Effector memory CD8-positive, alpha-beta T cell (primary cell): ENCODE measurements around the gene CLCN1.

Experiments used
- ATAC-seq: fragments of 150-1000 bp; cut with Tn5 transposase; replicated peaks from 2 replicates; pipeline ENCODE4 v1.10.0; 2021; ENCODE audit warnings: mild to moderate bottlenecking, moderate library complexity
- DNase-seq, 3 experiments: peaks; one replicate each; pipeline ENCODE4 v3.0.0; 2021
- H3K27ac Mint-ChIP-seq, 2 donors: one replicate each; pipeline ENCODE4 v1.8.0; 2022; ENCODE audit warnings: mild to moderate bottlenecking in 2 of 2, mixed read lengths in 2 of 2, moderate library complexity in 2 of 2
- H3K27me3 Mint-ChIP-seq, 2 donors: one replicate each; pipeline ENCODE4 v1.8.0; 2022; ENCODE audit warnings: mixed read lengths in 2 of 2
- H3K36me3 Mint-ChIP-seq: one replicate; pipeline ENCODE4 v1.8.0; 2022; ENCODE audit warnings: mild to moderate bottlenecking, moderate library complexity, mixed read lengths; ENCODE audit not compliant: insufficient read depth
- H3K4me1 Mint-ChIP-seq, 2 donors: one replicate each; pipeline ENCODE4 v1.8.0; 2022; ENCODE audit warnings: low read depth in 2 of 2, mixed read lengths in 2 of 2
- H3K4me3 Mint-ChIP-seq, 2 donors: one replicate each; pipeline ENCODE4 v1.8.0; 2022; ENCODE audit warnings: mild to moderate bottlenecking in 2 of 2, mixed read lengths in 2 of 2, moderate library complexity in 2 of 2
- H3K9me3 Mint-ChIP-seq, 2 donors: one replicate each; pipeline ENCODE4 v1.8.0; 2022; ENCODE audit warnings: mixed read lengths in 2 of 2

Gene CLCN1

GRCh38 chr7:143382791-143383641 lies 67.1 kb downstream of the CLCN1 start:
- peaks cover 27 to 28% of the 10 kb centered on the region in 2 donors for H3K4me1 Mint-ChIP-seq

GRCh38 chr7:143383642-143383957 lies 67.7 kb downstream of the CLCN1 start:
- Mint-ChIP-seq H3K9me3 (no peaks in the 10 kb centered on the region), H3K4me1 (peaks cover 21 to 22% of the 10 kb centered on the region in 2 donors), H3K27ac (no peak overlapping the region), H3K27me3 (no peaks in the 10 kb centered on the region), H3K4me3 (no peak overlapping the region), H3K36me3 (peaks cover 19% of the 10 kb centered on the region)
- DNase-seq (no peak), ATAC-seq (no peak)

More at GRCh38 chr7:143382791-143383641, 67.1 kb downstream of the CLCN1 start:
- Mint-ChIP-seq H3K4me3 (no peak overlapping the region), H3K36me3 (peaks cover 17% of the 10 kb centered on the region), H3K27me3 (no peaks in the 10 kb centered on the region), H3K9me3 (no peaks in the 10 kb centered on the region), H3K27ac (peak overlapping the region; percentile 29 to 66)
- DNase-seq (no peak), ATAC-seq (no peak)

GRCh38 chr7:143384148-143384547 lies 68.2 kb downstream of the CLCN1 start:
- no peaks in the 10 kb centered on the region for H3K9me3 Mint-ChIP-seq
- peaks cover 17 to 18% of the 10 kb centered on the region in 2 donors for H3K4me1 Mint-ChIP-seq
- no peak overlapping the region for H3K27ac Mint-ChIP-seq
- H3K27me3 Mint-ChIP-seq = no peaks in the 10 kb centered on the region
- ATAC-seq (no peak), DNase-seq (no peak)
- peaks cover 19% of the 10 kb centered on the region for H3K36me3 Mint-ChIP-seq
- H3K4me3 Mint-ChIP-seq = no peak overlapping the region

- DNase-seq = no peak
- ATAC-seq = no peak
- peaks cover 11 to 15% of the 10 kb centered on the region in 2 donors for H3K4me1 Mint-ChIP-seq
- H3K27me3 Mint-ChIP-seq = no peaks in the 10 kb centered on the region
- H3K36me3 Mint-ChIP-seq = peaks cover 16% of the 10 kb centered on the region
- no peaks in the 10 kb centered on the region for H3K9me3 Mint-ChIP-seq
- no peak overlapping the region for H3K4me3 Mint-ChIP-seq
- H3K27ac Mint-ChIP-seq = no peak overlapping the region
These were observed 69.0 kb downstream of the CLCN1 start for GRCh38 chr7:143384661-143385631.

- H3K9me3 Mint-ChIP-seq = no peaks in the 10 kb centered on the region
- ATAC-seq (peak; percentile 72), DNase-seq (peak; percentile 43 to 48 (median 43))
- peaks cover 23% of the 10 kb centered on the region for H3K36me3 Mint-ChIP-seq
- H3K4me3 Mint-ChIP-seq = no peak overlapping the region
- H3K27me3 Mint-ChIP-seq = no peaks in the 10 kb centered on the region
- H3K4me1 Mint-ChIP-seq = peaks cover 11 to 15% of the 10 kb centered on the region in 2 donors
- no peak overlapping the region for H3K27ac Mint-ChIP-seq
These were observed 70.2 kb downstream of the CLCN1 start for GRCh38 chr7:143385891-143386781.

- no peak overlapping the region for H3K4me3 Mint-ChIP-seq
- H3K4me1 Mint-ChIP-seq = peaks cover 10 to 15% of the 10 kb centered on the region in 2 donors
- H3K27ac Mint-ChIP-seq = no peak overlapping the region
- H3K9me3 Mint-ChIP-seq = no peaks in the 10 kb centered on the region
- no peak for ATAC-seq
- peaks cover 27% of the 10 kb centered on the region for H3K36me3 Mint-ChIP-seq
- no peak for DNase-seq
- H3K27me3 Mint-ChIP-seq = no peaks in the 10 kb centered on the region
These were observed 71.5 kb downstream of the CLCN1 start for GRCh38 chr7:143387156-143387975.

- H3K27ac Mint-ChIP-seq = no peak overlapping the region
- H3K27me3 Mint-ChIP-seq = no peaks in the 10 kb centered on the region
- DNase-seq (no peak), ATAC-seq (no peak)
- H3K36me3 Mint-ChIP-seq = peaks cover 27% of the 10 kb centered on the region
- no peak overlapping the region for H3K4me3 Mint-ChIP-seq
- H3K4me1 Mint-ChIP-seq = peaks cover 8 to 10% of the 10 kb centered on the region in 2 donors
- H3K9me3 Mint-ChIP-seq = no peaks in the 10 kb centered on the region
These were observed 72.1 kb downstream of the CLCN1 start for GRCh38 chr7:143388051-143388450.

- no peak for DNase-seq
- Mint-ChIP-seq H3K36me3 (peaks cover 27% of the 10 kb centered on the region), H3K27me3 (no peaks in the 10 kb centered on the region), H3K4me1 (peaks cover 8 to 9% of the 10 kb centered on the region in 2 donors), H3K9me3 (no peaks in the 10 kb centered on the region), H3K4me3 (no peak overlapping the region), H3K27ac (no peak overlapping the region)
- no peak for ATAC-seq
These were observed 72.7 kb downstream of the CLCN1 start for GRCh38 chr7:143388491-143389101.

GRCh38 chr7:143389316-143390103 lies 73.6 kb downstream of the CLCN1 start:
- Mint-ChIP-seq H3K4me3 (no peak overlapping the region), H3K36me3 (peaks cover 27% of the 10 kb centered on the region), H3K27ac (peak overlapping the region; percentile 11 to 19), H3K4me1 (peaks cover 12% of the 10 kb centered on the region in 2 donors), H3K9me3 (no peaks in the 10 kb centered on the region), H3K27me3 (no peaks in the 10 kb centered on the region)
- DNase-seq (no peak), ATAC-seq (no peak)

- ATAC-seq (no peak), DNase-seq (no peak)
- Mint-ChIP-seq H3K27me3 (no peaks in the 10 kb centered on the region), H3K27ac (peak overlapping the region; percentile 11 to 19), H3K4me1 (peaks cover 16 to 17% of the 10 kb centered on the region in 2 donors), H3K36me3 (peaks cover 27% of the 10 kb centered on the region), H3K9me3 (no peaks in the 10 kb centered on the region), H3K4me3 (no peak overlapping the region)
These were observed 74.3 kb downstream of the CLCN1 start for GRCh38 chr7:143390104-143390772.

- no peaks in the 10 kb centered on the region for H3K27me3 Mint-ChIP-seq
- no peak overlapping the region for H3K4me3 Mint-ChIP-seq
- H3K36me3 Mint-ChIP-seq = peaks cover 27% of the 10 kb centered on the region
- H3K9me3 Mint-ChIP-seq = no peaks in the 10 kb centered on the region
- H3K27ac Mint-ChIP-seq = no peak overlapping the region
- H3K4me1 Mint-ChIP-seq = peaks cover 17 to 19% of the 10 kb centered on the region in 2 donors
- DNase-seq (no peak), ATAC-seq (no peak)
These were observed 74.9 kb downstream of the CLCN1 start for GRCh38 chr7:143390773-143391317.
